ENCODE measurements around the gene SLF2.

Gene SLF2

GRCh38 chr10:100890673-100891317 lies 22.0 kb upstream of the SLF2 start:
- no peak for TF ChIP-seq CTCF (IDR thresholded peaks at IDR 0.05)

DNA sequence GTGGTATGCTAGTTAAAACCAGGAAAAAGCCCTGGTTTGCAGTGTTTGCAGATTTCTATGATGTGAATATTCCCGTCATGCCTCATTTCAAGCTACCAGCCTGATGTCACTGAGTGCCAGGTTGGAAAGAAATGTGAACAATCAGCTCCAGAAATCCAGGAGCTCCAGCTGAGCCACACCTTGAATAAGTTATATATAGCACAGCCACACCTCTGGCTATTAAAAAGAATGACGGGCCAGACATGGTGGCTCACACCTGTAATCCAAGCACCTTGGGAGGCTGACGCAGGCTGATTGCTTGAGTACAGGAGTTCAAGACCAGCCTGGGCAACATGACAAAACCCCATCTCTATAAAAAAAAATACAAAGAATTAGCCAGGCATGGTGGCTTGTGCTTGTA lies 18.7 kb upstream of the SLF2 start:
- TF ChIP-seq CTCF (IDR thresholded peaks at IDR 0.05) = no peak

DNA sequence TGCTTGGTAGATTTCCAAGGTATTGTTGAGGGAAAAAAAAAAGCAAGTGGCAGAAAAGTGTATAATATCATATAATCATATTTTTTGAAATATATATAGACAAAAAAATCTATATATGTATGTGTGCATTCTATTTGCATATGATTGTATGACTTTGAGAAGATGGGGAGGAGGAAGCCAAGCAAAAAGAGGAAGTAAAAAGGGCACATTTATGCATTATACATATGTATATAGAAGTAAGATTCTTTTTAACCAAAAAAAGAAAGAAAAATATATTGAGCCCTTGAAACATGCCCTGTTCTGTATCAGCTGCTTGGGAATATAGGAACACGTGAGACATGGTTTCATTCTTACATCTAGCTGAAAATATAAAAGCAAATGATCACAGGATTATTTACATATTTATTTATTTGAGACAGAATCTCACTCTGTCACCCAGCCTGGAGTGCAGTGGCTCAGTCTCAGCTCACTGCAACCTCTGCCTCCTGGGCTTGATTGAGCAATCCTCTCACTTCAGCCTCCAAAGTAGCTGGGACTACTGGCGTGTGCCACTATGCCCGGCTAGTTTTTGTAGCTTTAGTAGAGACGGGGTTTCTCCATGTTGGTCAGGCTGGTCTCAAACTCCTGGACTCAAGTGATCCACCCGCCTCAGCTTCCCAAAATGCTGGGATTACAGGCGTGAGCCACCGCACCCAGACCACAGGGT lies 18.0 kb upstream of the SLF2 start:
- no peak for TF ChIP-seq CTCF (IDR thresholded peaks at IDR 0.05)

- no peak for TF ChIP-seq CTCF (IDR thresholded peaks at IDR 0.05)
These were observed 17.4 kb upstream of the SLF2 start for GRCh38 chr10:100895346-100895745.

- TF ChIP-seq CTCF (IDR thresholded peaks at IDR 0.05) = no peak
These were observed 16.9 kb upstream of the SLF2 start for GRCh38 chr10:100895896-100896295.

- no peak for TF ChIP-seq CTCF (IDR thresholded peaks at IDR 0.05)
These were observed 15.8 kb upstream of the SLF2 start for GRCh38 chr10:100896876-100897461.

GRCh38 chr10:100897976-100898375 lies 14.8 kb upstream of the SLF2 start:
- TF ChIP-seq CTCF (IDR thresholded peaks at IDR 0.05) = no peak

All from LNCAP (cell line).